Measurements from ENCODE around the gene CDKAL1.

- TF ChIP-seq CTCF (IDR thresholded peaks at IDR 0.05 in 8 of 11, conservative IDR thresholded peaks at IDR 0.05 in 3 of 11) (no peak), POLR2AphosphoS5 (IDR thresholded peaks at IDR 0.05) (no peak)
Observed at GRCh38 chr6:21075986-21076385, 541.7 kb downstream of the CDKAL1 start.

All from spleen (tissue), 7 donors.